WTC11 (cell line): ENCODE measurements around the gene BARX2. TPM values are rescaled to one million over a fixed set of nuclear protein-coding genes. Genes with fewer than 3 reads are reported as not detected.

Experiments used
- ATAC-seq: fragments of 200-7000 bp; cut with Tn5 transposase; 2 replicates; pipeline ENCODE4 v1.10.0; 2021; ENCODE audit warnings: mild to moderate bottlenecking, moderate library complexity
- CTCF ChIA-PET: fragments of 300-600 bp; sonication (Branson Sonifier 250); formaldehyde crosslinking; loops from one replicate; lab custom pipeline; 2021; ENCODE audit warnings: antibody characterized with exemption; lab: Charles Lee
- POLR2A ChIA-PET: fragments of 350-600 bp; sonication (Branson Sonifier 250); formaldehyde crosslinking; loops from one replicate; lab custom pipeline; 2021; ENCODE audit warnings: antibody characterized with exemption; lab: Charles Lee
- DNase-seq: peaks from one replicate; pipeline ENCODE4 v3.0.0; 2021; ENCODE audit warnings: low spot score
- H3K27ac Mint-ChIP-seq: 2 replicates; pipeline ENCODE4 v1.8.0; 2021; ENCODE audit warnings: mixed read lengths
- H3K27me3 Mint-ChIP-seq: 2 replicates; pipeline ENCODE4 v1.8.0; 2021; ENCODE audit warnings: low read depth, mild to moderate bottlenecking, moderate library complexity, mixed read lengths
- H3K36me3 Mint-ChIP-seq: 2 replicates; pipeline ENCODE4 v1.8.0; 2021; ENCODE audit warnings: mixed read lengths
- H3K4me1 Mint-ChIP-seq: 2 replicates; pipeline ENCODE4 v1.8.0; 2022; ENCODE audit warnings: mixed read lengths
- H3K4me3 Mint-ChIP-seq: 2 replicates; pipeline ENCODE4 v1.8.0; 2021; ENCODE audit warnings: mild to moderate bottlenecking, moderate library complexity, mixed read lengths
- H3K9me3 Mint-ChIP-seq: 2 replicates; pipeline ENCODE4 v1.8.0; 2021; ENCODE audit warnings: mixed read lengths
- HMGA2 ChIP-seq: fragments of 250-450 bp; sonication (Bioruptor Pico); IDR thresholded peaks from 2 replicates; pipeline ENCODE4 v1.4.0; 2021; ENCODE audit warnings: mild to moderate bottlenecking, moderate library complexity
- IRF2 ChIP-seq: sonication (generic); formaldehyde crosslinking; IDR thresholded peaks from 2 replicates; pipeline ENCODE4 v1.8.0; 2022; ENCODE audit warnings: low read depth, missing genetic modification reagents, borderline replicate concordance
- JUN ChIP-seq: sonication (generic); formaldehyde crosslinking; IDR thresholded peaks from 2 replicates; pipeline ENCODE4 v1.8.0; 2023; ENCODE audit warnings: mild to moderate bottlenecking, missing genetic modification reagents
- MYBL2 ChIP-seq: sonication (generic); formaldehyde crosslinking; IDR thresholded peaks from 2 replicates; pipeline ENCODE4 v1.8.1; 2023; ENCODE audit warnings: mild to moderate bottlenecking, moderate library complexity, missing genetic modification reagents
- TEAD4 ChIP-seq: sonication (generic); formaldehyde crosslinking; IDR thresholded peaks from 2 replicates; pipeline ENCODE4 v1.8.0; 2022; ENCODE audit warnings: mild to moderate bottlenecking, missing genetic modification reagents
- ZNF232 ChIP-seq: sonication (generic); formaldehyde crosslinking; IDR thresholded peaks from 2 replicates; pipeline ENCODE4 v1.8.0; 2022; ENCODE audit warnings: mild to moderate bottlenecking, missing genetic modification reagents
- ZNF416 ChIP-seq: fragments of 250-450 bp; sonication (Bioruptor Pico); IDR thresholded peaks from 2 replicates; pipeline ENCODE4 v1.9.0; 2021; ENCODE audit warnings: mild to moderate bottlenecking, inconsistent platforms
- total RNA-seq: library from RNA; stranded (reverse); gene quantifications from 3 replicates; pipeline ENCODE4 v1.2.3, GENCODE V29; 2021
- TF ChIP-seq, protein P1 (sequence below): sonication (generic); formaldehyde crosslinking; IDR thresholded peaks from 2 replicates; pipeline ENCODE4 v1.8.0; 2022; ENCODE audit warnings: missing genetic modification reagents
- TF ChIP-seq, protein P2 (sequence below): sonication (generic); formaldehyde crosslinking; conservative IDR thresholded peaks from 2 replicates; pipeline ENCODE4 v1.8.1; 2022; ENCODE audit warnings: mild to moderate bottlenecking, missing genetic modification reagents
- TF ChIP-seq, protein P3 (sequence below): sonication (generic); formaldehyde crosslinking; IDR thresholded peaks from 2 replicates; pipeline ENCODE4 v1.8.1; 2022; ENCODE audit warnings: missing genetic modification reagents, borderline replicate concordance
- TF ChIP-seq, protein P4 (sequence below): sonication (generic); formaldehyde crosslinking; IDR thresholded peaks from 2 replicates; pipeline ENCODE4 v1.8.0; 2023; ENCODE audit warnings: missing genetic modification reagents, mild to moderate bottlenecking, borderline replicate concordance
- TF ChIP-seq, protein P5 (sequence below): fragments of 250-450 bp; sonication (Bioruptor Pico); IDR thresholded peaks from 2 replicates; pipeline ENCODE4 v1.9.0; 2021; ENCODE audit warnings: mild to moderate bottlenecking, borderline replicate concordance
- TF ChIP-seq, protein P6 (sequence below): sonication (generic); formaldehyde crosslinking; conservative IDR thresholded peaks from 2 replicates; pipeline ENCODE4 v1.8.1; 2023; ENCODE audit warnings: mild to moderate bottlenecking, low read depth, missing genetic modification reagents, moderate library complexity

Gene BARX2
- total RNA-seq, 1 experiment from 2014 or later, result not detected

DNA sequence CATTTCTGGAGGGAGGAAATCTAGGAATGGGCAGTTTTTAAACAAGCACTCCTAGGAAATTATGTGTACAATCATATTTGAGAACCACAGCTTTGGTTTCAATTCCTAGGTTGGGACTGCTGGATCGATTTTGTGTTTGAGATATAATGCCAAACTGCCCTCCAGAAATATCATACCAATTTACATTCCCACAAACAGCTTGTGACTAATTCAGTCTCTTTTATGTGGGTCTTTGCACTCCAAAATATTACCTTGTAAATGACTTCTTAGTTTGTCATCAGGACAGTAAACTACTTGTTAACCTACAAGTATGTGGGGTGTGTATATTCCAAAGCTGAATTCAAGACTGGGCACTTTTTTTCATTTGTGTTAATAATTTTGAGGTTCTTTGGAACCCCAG is 9.8 kb upstream of the BARX2 start:
- Mint-ChIP-seq H3K4me3 (no peak overlapping the region), H3K27me3 (peaks cover 48% of the 10 kb centered on the region), H3K36me3 (no peaks in the 10 kb centered on the region), H3K4me1 (0 out of 2 replicates have a peak, but pooled peaks cover 4% of the 10 kb centered on the region), H3K27ac (no peak overlapping the region), H3K9me3 (no peaks in the 10 kb centered on the region)
- ATAC-seq, result no peak
- ChIA-PET CTCF (interaction anchor here (0.9 kb wide), 1 partner anchor 385 kb away, joined by 4 read pairs; no protein-coding TSS in a partner anchor), POLR2A (no interaction called here)
- DNase-seq, result no peak
- TF ChIP-seq HMGA2 (CRISPR knock-in tag) (no peak), MYBL2 (no peak)
- TF ChIP-seq, protein P1, sequence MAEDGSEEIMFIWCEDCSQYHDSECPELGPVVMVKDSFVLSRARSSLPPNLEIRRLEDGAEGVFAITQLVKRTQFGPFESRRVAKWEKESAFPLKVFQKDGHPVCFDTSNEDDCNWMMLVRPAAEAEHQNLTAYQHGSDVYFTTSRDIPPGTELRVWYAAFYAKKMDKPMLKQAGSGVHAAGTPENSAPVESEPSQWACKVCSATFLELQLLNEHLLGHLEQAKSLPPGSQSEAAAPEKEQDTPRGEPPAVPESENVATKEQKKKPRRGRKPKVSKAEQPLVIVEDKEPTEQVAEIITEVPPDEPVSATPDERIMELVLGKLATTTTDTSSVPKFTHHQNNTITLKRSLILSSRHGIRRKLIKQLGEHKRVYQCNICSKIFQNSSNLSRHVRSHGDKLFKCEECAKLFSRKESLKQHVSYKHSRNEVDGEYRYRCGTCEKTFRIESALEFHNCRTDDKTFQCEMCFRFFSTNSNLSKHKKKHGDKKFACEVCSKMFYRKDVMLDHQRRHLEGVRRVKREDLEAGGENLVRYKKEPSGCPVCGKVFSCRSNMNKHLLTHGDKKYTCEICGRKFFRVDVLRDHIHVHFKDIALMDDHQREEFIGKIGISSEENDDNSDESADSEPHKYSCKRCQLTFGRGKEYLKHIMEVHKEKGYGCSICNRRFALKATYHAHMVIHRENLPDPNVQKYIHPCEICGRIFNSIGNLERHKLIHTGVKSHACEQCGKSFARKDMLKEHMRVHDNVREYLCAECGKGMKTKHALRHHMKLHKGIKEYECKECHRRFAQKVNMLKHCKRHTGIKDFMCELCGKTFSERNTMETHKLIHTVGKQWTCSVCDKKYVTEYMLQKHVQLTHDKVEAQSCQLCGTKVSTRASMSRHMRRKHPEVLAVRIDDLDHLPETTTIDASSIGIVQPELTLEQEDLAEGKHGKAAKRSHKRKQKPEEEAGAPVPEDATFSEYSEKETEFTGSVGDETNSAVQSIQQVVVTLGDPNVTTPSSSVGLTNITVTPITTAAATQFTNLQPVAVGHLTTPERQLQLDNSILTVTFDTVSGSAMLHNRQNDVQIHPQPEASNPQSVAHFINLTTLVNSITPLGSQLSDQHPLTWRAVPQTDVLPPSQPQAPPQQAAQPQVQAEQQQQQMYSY (CRISPR knock-in tag), result no peak
- TF ChIP-seq, protein P2, sequence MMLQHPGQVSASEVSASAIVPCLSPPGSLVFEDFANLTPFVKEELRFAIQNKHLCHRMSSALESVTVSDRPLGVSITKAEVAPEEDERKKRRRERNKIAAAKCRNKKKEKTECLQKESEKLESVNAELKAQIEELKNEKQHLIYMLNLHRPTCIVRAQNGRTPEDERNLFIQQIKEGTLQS (CRISPR knock-in tag), result no peak
- TF ChIP-seq, protein P3, sequence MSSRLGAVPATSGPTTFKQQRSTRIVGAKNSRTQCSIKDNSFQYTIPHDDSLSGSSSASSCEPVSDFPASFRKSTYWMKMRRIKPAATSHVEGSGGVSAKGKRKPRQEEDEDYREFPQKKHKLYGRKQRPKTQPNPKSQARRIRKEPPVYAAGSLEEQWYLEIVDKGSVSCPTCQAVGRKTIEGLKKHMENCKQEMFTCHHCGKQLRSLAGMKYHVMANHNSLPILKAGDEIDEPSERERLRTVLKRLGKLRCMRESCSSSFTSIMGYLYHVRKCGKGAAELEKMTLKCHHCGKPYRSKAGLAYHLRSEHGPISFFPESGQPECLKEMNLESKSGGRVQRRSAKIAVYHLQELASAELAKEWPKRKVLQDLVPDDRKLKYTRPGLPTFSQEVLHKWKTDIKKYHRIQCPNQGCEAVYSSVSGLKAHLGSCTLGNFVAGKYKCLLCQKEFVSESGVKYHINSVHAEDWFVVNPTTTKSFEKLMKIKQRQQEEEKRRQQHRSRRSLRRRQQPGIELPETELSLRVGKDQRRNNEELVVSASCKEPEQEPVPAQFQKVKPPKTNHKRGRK (CRISPR knock-in tag), result no peak

DNA sequence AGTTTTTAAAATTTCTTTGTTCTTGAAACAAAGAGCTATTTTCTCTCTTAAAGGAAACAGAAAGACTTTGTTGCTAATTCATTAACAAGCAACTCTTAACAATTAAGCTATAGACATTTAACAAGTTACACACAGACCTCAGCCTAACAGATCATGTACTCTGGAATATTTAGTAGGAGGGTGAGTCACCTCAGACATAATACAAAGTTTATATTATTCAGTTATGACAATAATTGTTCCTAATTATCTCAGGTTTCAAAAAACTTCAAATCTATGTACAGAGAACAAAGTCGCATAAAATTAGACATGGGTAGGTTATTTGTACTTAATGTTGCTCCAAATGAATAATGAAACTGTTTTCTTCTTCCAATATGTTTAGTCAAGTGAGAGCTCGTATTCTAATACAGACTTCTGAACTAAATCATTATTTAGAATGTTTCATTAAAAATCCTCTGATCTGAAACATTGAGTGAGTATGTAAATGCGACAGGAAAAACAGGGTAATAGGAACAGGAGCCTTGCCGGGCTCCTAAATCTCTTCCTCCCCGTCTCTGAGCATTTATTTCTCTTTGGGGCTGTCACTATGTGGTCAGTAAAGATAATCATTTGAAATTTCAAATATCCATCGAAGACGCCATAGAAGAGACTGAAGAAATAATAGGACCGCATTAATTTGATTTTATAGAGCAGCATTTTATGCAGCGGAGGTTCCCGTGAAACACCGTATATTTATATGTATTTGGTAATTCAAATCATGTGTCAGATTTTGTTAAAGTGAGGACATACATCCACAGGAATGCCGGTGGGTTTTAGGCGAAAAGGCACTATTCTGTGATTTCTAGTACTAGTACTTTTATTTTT is 8.7 kb upstream of the BARX2 start:
- Mint-ChIP-seq H3K4me3 (no peak overlapping the region), H3K36me3 (no peaks in the 10 kb centered on the region), H3K27me3 (peaks cover 59% of the 10 kb centered on the region), H3K4me1 (peaks cover 6% of the 10 kb centered on the region), H3K27ac (no peak overlapping the region), H3K9me3 (no peaks in the 10 kb centered on the region)
- ChIA-PET POLR2A (no interaction called here), CTCF (interaction anchor here (0.7 to 0.9 kb wide), 3 partner anchors 53 to 384 kb away, joined by 4 read pairs; no protein-coding TSS in a partner anchor)
- ATAC-seq, result no peak
- DNase-seq, result no peak
- TF ChIP-seq ZNF416 (CRISPR knock-in tag) (no peak), ZNF232 (CRISPR knock-in tag) (no peak), TEAD4 (no peak), JUN (no peak), IRF2 (CRISPR knock-in tag) (no peak)
- TF ChIP-seq, protein P4, sequence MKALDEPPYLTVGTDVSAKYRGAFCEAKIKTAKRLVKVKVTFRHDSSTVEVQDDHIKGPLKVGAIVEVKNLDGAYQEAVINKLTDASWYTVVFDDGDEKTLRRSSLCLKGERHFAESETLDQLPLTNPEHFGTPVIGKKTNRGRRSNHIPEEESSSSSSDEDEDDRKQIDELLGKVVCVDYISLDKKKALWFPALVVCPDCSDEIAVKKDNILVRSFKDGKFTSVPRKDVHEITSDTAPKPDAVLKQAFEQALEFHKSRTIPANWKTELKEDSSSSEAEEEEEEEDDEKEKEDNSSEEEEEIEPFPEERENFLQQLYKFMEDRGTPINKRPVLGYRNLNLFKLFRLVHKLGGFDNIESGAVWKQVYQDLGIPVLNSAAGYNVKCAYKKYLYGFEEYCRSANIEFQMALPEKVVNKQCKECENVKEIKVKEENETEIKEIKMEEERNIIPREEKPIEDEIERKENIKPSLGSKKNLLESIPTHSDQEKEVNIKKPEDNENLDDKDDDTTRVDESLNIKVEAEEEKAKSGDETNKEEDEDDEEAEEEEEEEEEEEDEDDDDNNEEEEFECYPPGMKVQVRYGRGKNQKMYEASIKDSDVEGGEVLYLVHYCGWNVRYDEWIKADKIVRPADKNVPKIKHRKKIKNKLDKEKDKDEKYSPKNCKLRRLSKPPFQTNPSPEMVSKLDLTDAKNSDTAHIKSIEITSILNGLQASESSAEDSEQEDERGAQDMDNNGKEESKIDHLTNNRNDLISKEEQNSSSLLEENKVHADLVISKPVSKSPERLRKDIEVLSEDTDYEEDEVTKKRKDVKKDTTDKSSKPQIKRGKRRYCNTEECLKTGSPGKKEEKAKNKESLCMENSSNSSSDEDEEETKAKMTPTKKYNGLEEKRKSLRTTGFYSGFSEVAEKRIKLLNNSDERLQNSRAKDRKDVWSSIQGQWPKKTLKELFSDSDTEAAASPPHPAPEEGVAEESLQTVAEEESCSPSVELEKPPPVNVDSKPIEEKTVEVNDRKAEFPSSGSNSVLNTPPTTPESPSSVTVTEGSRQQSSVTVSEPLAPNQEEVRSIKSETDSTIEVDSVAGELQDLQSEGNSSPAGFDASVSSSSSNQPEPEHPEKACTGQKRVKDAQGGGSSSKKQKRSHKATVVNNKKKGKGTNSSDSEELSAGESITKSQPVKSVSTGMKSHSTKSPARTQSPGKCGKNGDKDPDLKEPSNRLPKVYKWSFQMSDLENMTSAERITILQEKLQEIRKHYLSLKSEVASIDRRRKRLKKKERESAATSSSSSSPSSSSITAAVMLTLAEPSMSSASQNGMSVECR (CRISPR knock-in tag), result no peak
- TF ChIP-seq, protein P5, sequence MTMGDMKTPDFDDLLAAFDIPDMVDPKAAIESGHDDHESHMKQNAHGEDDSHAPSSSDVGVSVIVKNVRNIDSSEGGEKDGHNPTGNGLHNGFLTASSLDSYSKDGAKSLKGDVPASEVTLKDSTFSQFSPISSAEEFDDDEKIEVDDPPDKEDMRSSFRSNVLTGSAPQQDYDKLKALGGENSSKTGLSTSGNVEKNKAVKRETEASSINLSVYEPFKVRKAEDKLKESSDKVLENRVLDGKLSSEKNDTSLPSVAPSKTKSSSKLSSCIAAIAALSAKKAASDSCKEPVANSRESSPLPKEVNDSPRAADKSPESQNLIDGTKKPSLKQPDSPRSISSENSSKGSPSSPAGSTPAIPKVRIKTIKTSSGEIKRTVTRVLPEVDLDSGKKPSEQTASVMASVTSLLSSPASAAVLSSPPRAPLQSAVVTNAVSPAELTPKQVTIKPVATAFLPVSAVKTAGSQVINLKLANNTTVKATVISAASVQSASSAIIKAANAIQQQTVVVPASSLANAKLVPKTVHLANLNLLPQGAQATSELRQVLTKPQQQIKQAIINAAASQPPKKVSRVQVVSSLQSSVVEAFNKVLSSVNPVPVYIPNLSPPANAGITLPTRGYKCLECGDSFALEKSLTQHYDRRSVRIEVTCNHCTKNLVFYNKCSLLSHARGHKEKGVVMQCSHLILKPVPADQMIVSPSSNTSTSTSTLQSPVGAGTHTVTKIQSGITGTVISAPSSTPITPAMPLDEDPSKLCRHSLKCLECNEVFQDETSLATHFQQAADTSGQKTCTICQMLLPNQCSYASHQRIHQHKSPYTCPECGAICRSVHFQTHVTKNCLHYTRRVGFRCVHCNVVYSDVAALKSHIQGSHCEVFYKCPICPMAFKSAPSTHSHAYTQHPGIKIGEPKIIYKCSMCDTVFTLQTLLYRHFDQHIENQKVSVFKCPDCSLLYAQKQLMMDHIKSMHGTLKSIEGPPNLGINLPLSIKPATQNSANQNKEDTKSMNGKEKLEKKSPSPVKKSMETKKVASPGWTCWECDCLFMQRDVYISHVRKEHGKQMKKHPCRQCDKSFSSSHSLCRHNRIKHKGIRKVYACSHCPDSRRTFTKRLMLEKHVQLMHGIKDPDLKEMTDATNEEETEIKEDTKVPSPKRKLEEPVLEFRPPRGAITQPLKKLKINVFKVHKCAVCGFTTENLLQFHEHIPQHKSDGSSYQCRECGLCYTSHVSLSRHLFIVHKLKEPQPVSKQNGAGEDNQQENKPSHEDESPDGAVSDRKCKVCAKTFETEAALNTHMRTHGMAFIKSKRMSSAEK, result no peak
- TF ChIP-seq, protein P3 (CRISPR knock-in tag), result no peak
- TF ChIP-seq, protein P6, sequence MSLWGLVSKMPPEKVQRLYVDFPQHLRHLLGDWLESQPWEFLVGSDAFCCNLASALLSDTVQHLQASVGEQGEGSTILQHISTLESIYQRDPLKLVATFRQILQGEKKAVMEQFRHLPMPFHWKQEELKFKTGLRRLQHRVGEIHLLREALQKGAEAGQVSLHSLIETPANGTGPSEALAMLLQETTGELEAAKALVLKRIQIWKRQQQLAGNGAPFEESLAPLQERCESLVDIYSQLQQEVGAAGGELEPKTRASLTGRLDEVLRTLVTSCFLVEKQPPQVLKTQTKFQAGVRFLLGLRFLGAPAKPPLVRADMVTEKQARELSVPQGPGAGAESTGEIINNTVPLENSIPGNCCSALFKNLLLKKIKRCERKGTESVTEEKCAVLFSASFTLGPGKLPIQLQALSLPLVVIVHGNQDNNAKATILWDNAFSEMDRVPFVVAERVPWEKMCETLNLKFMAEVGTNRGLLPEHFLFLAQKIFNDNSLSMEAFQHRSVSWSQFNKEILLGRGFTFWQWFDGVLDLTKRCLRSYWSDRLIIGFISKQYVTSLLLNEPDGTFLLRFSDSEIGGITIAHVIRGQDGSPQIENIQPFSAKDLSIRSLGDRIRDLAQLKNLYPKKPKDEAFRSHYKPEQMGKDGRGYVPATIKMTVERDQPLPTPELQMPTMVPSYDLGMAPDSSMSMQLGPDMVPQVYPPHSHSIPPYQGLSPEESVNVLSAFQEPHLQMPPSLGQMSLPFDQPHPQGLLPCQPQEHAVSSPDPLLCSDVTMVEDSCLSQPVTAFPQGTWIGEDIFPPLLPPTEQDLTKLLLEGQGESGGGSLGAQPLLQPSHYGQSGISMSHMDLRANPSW (CRISPR knock-in tag), result no peak
